DMS53 treated with DMSO at 0.1 percent for 48 hours (cell line): Measurements from ENCODE around the gene PRAMEF9.
"Not testable (repeated sequence)": the region's sequence is repeated elsewhere in the genome, so short reads cannot be mapped to it uniquely, and the experiment has no call there.

ENCODE experiments used
- DNase-seq: peaks from one replicate; lab custom pipeline; 2025; ENCODE audit not compliant: unreplicated experiment; lab: John Stamatoyannopoulos, UW

The PRAMEF9 gene

GRCh38 chr1:13171548-13171947 lies at the start of gene PRAMEF9:
Gene PRAMEF9 (plus strand): TSS chr1:13171848. CDS start chr1:13175281, 3,433 bp downstream.
- DNase-seq = not testable (repeated sequence)

GRCh38 chr1:13155909-13156308 lies 15.7 kb upstream of the PRAMEF9 start, which contains the start of gene PRAMEF26:
Gene PRAMEF26 (minus strand): TSS chr1:13156009. CDS start chr1:13153095, 2,914 bp downstream.
- DNase-seq = not testable (repeated sequence)

GRCh38 chr1:13165531-13165930 lies 6.1 kb upstream of the PRAMEF9 start, which contains the start of gene HNRNPCL4:
Gene HNRNPCL4 (minus strand): TSS chr1:13165631. CDS start chr1:13165467, 164 bp downstream.
- DNase-seq = not testable (repeated sequence)

GRCh38 chr1:13201309-13201708 lies 29.7 kb downstream of the PRAMEF9 start, which contains the start of gene PRAMEF13:
Gene PRAMEF13 (minus strand): TSS chr1:13201409. CDS start chr1:13199589, 1,820 bp downstream.
- not testable (repeated sequence) for DNase-seq

- DNase-seq = not testable (repeated sequence)
Observed at GRCh38 chr1:13208712-13209111, 37.1 kb downstream of the PRAMEF9 start.

- not testable (repeated sequence) for DNase-seq
Observed at GRCh38 chr1:13216619-13217018, 45.0 kb downstream of the PRAMEF9 start.

GRCh38 chr1:13219203-13219602 lies 47.6 kb downstream of the PRAMEF9 start:
- not testable (repeated sequence) for DNase-seq

- DNase-seq = not testable (repeated sequence)
Observed at GRCh38 chr1:13222788-13223187, 51.1 kb downstream of the PRAMEF9 start.

- no peak for DNase-seq
Observed at GRCh38 chr1:13224480-13225060, 52.9 kb downstream of the PRAMEF9 start.

GRCh38 chr1:13225675-13226204 lies 54.1 kb downstream of the PRAMEF9 start, which contains the start of gene PRAMEF18:
Gene PRAMEF18 (minus strand): TSS chr1:13226154. CDS start chr1:13226106, 48 bp downstream.
- DNase-seq = not testable (repeated sequence)

- not testable (repeated sequence) for DNase-seq
Observed at GRCh38 chr1:13227271-13228055, 55.8 kb downstream of the PRAMEF9 start.

- DNase-seq = no peak
Observed at GRCh38 chr1:13228343-13228781, 56.7 kb downstream of the PRAMEF9 start.
